ENCODE results near the gene HRH2. TPM values are rescaled to one million over a fixed set of nuclear protein-coding genes. Genes with fewer than 3 reads are reported as not detected.
"Not testable (repeated sequence)": the region's sequence is repeated elsewhere in the genome, so short reads cannot be mapped to it uniquely, and the experiment has no call there.

Gene HRH2
- total RNA-seq, 6 donors from 2014 or later, result 3.8 to 16.8 (median 7.8) TPM

DNA sequence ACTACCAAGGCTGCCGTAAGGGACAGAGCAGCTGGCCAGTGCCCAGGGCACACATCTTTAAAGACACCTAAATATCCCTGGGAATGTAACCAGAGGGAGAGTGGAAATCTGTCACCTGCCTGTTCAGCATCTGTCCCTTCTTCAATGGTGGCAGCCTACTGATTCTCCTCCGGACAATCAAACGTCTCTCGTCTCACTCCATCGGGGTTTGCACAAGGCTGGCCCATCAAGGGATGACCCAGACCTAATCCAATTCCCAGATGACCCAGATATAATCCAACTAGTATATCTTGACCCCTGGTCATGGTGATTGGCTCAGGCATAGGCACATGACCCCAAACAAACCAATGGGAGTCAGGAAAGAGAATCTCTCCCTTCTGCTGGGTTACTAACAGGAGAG is 93.5 kb downstream of the HRH2 start:
- no peak for ATAC-seq (ENCODE audit: low FRiP score in 2 of 2)
- Histone ChIP-seq H3K4me3 (no peak overlapping the region), H3K27me3 (no peaks in the 10 kb centered on the region), H3K36me3 (no peaks in the 10 kb centered on the region), H3K4me1 (no peaks in the 10 kb centered on the region), H3K27ac (no peak overlapping the region), H3K9me3 (no peaks in the 10 kb centered on the region)
- TF ChIP-seq EP300 (IDR thresholded peaks at IDR 0.05) (no peak), POLR2A (IDR thresholded peaks at IDR 0.05) (no peak), POLR2AphosphoS5 (IDR thresholded peaks at IDR 0.05) (no peak)
- TF ChIP-seq, protein P1, sequence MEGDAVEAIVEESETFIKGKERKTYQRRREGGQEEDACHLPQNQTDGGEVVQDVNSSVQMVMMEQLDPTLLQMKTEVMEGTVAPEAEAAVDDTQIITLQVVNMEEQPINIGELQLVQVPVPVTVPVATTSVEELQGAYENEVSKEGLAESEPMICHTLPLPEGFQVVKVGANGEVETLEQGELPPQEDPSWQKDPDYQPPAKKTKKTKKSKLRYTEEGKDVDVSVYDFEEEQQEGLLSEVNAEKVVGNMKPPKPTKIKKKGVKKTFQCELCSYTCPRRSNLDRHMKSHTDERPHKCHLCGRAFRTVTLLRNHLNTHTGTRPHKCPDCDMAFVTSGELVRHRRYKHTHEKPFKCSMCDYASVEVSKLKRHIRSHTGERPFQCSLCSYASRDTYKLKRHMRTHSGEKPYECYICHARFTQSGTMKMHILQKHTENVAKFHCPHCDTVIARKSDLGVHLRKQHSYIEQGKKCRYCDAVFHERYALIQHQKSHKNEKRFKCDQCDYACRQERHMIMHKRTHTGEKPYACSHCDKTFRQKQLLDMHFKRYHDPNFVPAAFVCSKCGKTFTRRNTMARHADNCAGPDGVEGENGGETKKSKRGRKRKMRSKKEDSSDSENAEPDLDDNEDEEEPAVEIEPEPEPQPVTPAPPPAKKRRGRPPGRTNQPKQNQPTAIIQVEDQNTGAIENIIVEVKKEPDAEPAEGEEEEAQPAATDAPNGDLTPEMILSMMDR (IDR thresholded peaks at IDR 0.05), result no peak
- 89% methylated on average over 4 to 5 of the region's 5 CpGs for WGBS, 2 donors
- no peak for DNase-seq

DNA sequence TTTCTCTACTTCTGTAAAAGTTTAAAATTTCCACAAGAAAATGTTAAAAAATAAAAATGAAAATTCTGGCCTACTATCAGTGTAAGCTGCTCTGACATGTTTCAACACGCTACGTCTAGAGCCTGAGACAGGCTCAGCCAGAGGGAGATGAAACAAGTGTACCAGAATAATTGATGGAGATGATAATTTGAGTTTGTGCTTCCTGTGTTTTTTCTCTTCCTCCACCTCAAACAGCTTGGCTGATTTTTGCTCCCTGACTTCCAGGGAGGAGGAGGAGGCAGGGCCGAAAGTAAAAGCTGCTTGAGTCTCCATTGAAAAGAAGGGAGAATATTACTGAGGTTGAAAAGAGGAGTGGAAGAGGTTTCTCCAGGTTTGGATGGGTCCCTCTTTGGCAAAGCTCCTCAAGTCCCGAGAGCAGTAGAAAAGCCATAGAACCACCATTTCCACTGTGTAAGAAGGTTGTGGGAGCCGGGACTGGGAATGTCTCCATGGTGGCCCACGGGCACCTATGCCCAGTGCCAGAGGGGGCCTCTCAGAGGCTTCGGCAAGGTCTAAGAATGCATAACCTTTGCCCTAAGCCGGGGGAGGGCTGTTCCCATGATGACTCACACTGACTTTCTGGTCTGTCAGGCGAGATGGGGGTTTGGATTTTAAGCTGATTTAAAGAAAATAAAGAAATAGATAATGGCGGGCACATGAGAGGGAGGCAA is 95.1 kb downstream of the HRH2 start:
- TF ChIP-seq POLR2AphosphoS5 (IDR thresholded peaks at IDR 0.05), result no peak
- TF ChIP-seq, protein P1 (IDR thresholded peaks at IDR 0.05), result no peak
- TF ChIP-seq POLR2A (IDR thresholded peaks at IDR 0.05), result no peak
- no peak for TF ChIP-seq EP300 (IDR thresholded peaks at IDR 0.05)
- Histone ChIP-seq H3K4me3 (no peak overlapping the region), H3K27me3 (no peaks in the 10 kb centered on the region), H3K27ac (no peak overlapping the region), H3K9me3 (no peaks in the 10 kb centered on the region), H3K4me1 (no peaks in the 10 kb centered on the region), H3K36me3 (no peaks in the 10 kb centered on the region)
- DNase-seq (no peak), ATAC-seq (ENCODE audit: low FRiP score in 2 of 2) (no peak)
- WGBS, 2 donors, result 61 to 69% methylated on average over 10 of the region's 10 CpGs

DNA sequence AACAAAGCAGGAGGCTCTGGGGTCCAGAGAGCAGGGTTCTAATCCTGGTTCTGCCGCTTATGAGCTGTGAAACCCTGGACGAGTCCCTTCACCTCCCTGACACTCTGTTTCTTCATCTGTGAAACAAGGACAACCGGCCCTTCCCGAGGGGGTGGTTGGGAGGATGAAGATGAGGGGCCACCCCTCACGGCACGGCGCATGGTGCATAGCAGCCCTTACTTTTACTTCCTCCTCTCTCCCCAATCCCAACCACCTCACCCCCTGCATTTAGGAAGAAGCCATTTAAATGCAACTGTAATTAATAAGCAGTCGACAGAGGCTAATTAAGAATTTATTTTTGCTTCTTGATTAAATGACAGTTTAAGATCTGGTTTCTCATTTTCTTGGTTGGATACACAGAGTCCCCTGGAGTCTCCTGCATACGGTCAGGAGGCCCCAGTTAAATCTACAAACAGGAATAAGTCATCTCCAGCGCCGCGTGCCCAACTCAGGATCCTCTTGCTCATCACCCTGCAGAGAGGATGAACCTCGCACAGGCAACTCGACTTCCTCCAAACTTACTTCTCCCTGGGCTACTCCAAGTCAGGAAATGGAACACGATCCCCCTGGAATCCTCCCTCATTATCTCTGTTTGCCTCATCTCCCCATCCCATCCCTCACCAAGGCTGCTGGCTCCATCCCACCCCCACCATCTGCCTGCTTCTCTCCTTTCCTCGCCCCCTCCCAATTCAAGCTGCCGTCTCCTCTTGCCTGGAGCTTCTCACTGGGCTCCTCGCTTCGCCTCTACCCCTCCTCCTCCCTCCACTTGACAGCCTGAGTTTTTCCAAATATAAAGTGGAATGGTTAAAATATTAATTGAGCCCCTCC is 95.9 kb downstream of the HRH2 start:
- ATAC-seq (ENCODE audit: low FRiP score in 2 of 2) (no peak), DNase-seq (no peak)
- Histone ChIP-seq H3K36me3 (no peaks in the 10 kb centered on the region), H3K4me1 (no peaks in the 10 kb centered on the region), H3K9me3 (no peaks in the 10 kb centered on the region), H3K4me3 (no peak overlapping the region), H3K27ac (no peak overlapping the region), H3K27me3 (no peaks in the 10 kb centered on the region)
- WGBS, 2 donors, result 68 to 69% methylated on average over 19 of the region's 19 CpGs
- TF ChIP-seq POLR2AphosphoS5 (IDR thresholded peaks at IDR 0.05) (no peak), POLR2A (IDR thresholded peaks at IDR 0.05) (no peak), EP300 (IDR thresholded peaks at IDR 0.05) (no peak)
- TF ChIP-seq, protein P1 (IDR thresholded peaks at IDR 0.05), result no peak

DNA sequence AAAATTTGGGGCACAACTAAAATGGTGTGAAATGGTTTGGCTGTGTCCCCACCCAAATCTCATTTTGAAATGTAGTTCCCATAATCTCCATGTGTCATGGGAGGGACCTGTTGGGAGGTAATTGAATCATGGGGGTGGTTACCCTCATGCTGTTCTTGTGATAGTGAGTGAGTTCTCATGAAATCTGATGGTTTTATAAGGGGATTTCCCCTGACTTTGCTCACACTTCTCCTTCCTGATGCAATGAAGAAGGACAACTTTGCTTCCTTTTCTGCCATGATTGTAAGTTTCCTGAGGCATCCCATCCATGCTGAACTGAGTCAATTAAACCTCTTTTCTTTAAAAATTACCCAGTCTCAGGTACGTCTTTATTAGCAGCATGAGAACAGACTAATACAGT is 102.1 kb downstream of the HRH2 start:
- not testable (repeated sequence) for H3K27ac ChIP-seq; H3K9me3 ChIP-seq; DNase-seq; ATAC-seq (ENCODE audit: low FRiP score in 2 of 2); H3K4me1 ChIP-seq; H3K27me3 ChIP-seq; H3K36me3 ChIP-seq; H3K4me3 ChIP-seq
- WGBS, 2 donors, result 63 to 81% methylated on average over 1 of the region's 1 CpG

Small RNA genes within 50 kb of the gene (small RNA-seq; reads per million reads assigned to genes)
- gene RN7SKP148 (0 reads per million in 4 donors), gene RNU6-226P (0 reads per million in 4 donors)

Other genes with a start within 250 kb of the HRH2 start
- gene DRD1, start 213.9 kb upstream of the HRH2 start, total RNA-seq, result under 1 TPM in 4 of 6 donors, not detected in 2; 0.09 to 0.81 (median 0.47) TPM
- 10 to 100 TPM in 5 of 6 donors, 1 to 10 TPM in 1; 5.2 to 47.1 (median 18.3) TPM for gene SFXN1, start 179.5 kb upstream of the HRH2 start, total RNA-seq
- under 1 TPM in 2 of 6 donors, not detected in 4; 0.15 to 0.20 TPM for gene CPLX2, start 213.5 kb downstream of the HRH2 start, total RNA-seq